Measurements from ENCODE around the gene TESPA1.

Gene TESPA1

DNA sequence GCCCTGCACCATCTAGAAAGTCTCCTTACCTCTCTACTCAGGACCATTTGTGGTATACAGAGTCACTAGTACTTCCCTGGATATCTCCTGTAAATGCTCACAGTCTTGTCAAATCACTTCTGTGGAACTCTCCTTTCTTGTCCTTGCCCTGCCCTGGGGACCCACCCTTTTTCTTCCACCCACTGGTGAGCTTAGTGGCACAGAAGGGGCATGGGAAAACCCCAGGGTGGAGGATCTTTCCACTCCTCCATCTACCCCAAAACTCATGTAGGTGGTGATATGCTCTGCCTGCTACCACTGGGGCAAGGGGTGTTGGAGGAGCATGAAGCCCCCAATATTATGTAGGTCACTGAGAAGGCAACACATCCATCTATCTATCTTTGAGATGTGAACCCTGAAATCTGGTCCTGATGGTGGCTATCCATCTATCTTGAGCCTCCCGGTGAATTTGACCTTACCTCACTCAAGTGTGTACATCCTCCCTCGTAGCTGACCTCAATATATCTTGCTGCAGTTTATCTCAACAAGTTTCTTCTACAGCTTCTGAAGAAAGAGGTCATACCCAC, 943 bp downstream of the TESPA1 start:
- DNase-seq (ENCODE audit: low read depth): no peak

DNA sequence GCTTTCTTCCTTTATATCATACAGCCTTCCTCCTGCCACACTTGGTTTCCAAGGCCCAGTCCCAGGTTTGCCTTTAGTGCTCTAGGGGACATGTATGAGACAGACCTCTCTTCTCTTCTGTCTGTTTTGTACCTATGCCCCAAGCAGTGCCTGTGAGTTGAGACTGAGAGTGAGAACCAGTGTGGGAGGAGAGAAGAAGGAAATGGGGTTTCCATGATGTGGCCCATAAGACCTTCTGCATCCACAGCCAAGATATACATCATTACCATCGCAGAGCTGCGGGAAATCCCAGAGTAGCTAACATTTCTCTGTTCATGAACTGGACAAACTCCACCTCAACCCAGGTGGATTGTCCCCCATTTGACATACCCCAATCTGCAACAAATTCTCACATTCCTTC, 2.8 kb downstream of the TESPA1 start:
- DNase-seq (ENCODE audit: low read depth): no peak

- no peak for DNase-seq (ENCODE audit: low read depth)
Measured at GRCh38 chr12:54980341-54980740, 4.2 kb downstream of the TESPA1 start.

- no peak for DNase-seq (ENCODE audit: low read depth)
Measured at GRCh38 chr12:54977857-54978256, 6.7 kb downstream of the TESPA1 start.

GRCh38 chr12:54977155-54977554, 7.4 kb downstream of the TESPA1 start:
- DNase-seq (ENCODE audit: low read depth): peak; percentile 46

DNA sequence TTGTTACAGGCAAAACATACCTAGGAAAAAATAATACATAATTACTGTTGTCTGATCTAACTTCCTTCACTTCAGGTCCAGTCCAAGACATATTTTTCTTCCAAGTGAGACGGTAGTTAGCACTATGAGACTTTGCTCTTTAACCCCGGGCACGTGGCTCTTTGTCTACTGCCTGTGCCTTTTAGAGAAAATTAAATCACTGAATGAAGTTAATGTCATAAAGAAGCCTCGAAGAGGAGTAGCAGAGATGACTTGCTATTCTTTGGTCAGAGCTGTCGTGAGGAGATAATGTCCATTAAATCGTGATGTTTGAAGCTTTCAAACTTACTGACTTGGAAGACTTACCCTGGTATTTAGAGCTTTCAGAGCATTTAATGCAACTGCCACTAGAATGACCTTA, 8.7 kb downstream of the TESPA1 start:
- DNase-seq (ENCODE audit: low read depth): no peak

DNA sequence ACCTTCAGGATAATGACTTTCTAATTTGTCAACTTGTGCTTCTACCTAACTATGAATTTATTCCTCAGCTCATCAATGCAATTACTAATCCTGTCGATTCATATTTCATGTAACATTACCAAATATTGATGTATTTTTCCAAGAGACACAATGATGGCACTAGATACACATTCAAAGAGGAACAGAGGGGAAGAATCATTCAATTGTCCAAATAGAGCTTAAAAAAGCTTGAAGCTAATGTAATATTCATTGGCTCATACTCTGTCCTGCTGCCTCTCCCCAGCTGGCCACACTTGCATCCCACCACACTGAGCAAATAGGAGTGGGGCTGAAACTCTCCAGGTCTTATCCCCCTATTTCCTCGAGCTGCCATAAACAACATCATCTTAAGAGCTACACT, 9.3 kb downstream of the TESPA1 start:
- DNase-seq (ENCODE audit: low read depth): no peak

GRCh38 chr12:54974279-54974678, 10.3 kb downstream of the TESPA1 start:
- DNase-seq (ENCODE audit: low read depth): no peak

- no peak for DNase-seq (ENCODE audit: low read depth)
Measured at GRCh38 chr12:54973556-54973955, 11.0 kb downstream of the TESPA1 start.

- no peak for DNase-seq (ENCODE audit: low read depth)
Measured at GRCh38 chr12:54970741-54971140, 13.8 kb downstream of the TESPA1 start.

DNA sequence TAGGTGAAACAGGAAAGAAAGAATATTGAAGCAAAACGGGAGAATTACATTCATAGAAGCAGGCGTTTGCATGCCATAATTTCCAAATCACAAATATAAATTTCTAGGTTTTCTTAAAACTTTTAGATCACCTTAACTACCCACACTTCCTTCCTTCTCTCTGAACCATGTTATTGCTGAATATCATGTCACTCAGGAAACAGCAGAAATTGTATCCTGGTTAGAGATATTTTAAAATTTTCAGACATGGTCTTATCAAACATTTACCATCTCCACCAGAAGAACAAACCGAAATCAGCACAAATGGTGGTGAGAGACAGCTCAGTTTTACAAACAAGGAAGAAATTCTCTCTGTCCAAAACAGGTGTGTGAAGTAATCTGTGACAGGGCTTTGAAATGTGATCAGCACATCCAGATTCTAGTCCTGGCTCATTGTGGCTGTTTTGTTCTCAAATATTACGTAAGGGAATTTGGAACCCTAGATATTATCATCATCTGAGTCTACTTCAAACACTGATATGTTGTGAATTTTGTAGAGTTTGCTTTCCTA, 16.3 kb downstream of the TESPA1 start:
- no peak for DNase-seq (ENCODE audit: low read depth)

- DNase-seq (ENCODE audit: low read depth): no peak
Measured at GRCh38 chr12:54967461-54967860, 17.1 kb downstream of the TESPA1 start.

DNA sequence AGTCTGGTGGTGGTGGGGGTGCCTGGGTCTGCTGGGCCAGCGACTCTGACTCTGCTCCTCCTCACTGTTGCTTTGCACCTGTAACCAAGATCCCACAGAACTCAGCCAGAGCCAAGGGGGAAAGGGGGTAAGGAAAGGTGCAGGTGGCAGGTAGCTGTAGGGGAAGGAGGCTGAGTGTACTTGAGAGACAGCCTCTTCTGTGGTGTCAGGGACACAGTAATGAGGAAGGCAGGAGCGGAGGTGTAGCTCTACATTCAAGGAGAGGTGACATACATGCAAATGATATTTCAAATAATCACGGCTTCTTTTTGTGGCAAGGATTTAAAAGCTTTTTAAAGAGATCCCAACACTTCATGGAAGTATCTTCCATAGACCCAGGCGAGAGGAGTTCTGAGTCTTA, 23.4 kb downstream of the TESPA1 start:
- DNase-seq (ENCODE audit: low read depth): no peak

GRCh38 chr12:54959291-54960018, 25.1 kb downstream of the TESPA1 start:
- no peak for DNase-seq (ENCODE audit: low read depth)

- no peak for DNase-seq (ENCODE audit: low read depth)
Measured at GRCh38 chr12:54958048-54958658, 26.4 kb downstream of the TESPA1 start.

- no peak for DNase-seq (ENCODE audit: low read depth)
Measured at GRCh38 chr12:54956818-54957641, 27.5 kb downstream of the TESPA1 start.

DNA sequence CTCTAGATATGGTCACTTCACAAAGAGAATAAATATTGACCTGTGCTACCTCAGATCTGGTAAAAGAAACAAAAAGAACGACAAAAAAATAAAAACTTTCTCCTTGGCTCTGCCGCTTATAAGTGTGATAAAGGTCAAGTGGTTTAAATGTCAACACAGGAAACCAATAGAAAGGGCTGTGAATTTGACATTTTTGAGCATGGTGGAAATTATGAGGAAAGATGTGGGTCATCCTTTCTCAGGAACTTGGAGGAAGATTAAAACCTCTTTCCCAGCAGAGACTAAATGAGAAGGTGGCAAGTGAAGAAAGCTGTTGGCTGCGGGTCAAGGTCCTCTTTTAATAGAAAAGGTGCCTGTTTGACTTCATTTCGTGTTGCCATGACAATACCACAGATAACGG, 28.2 kb downstream of the TESPA1 start:
- DNase-seq (ENCODE audit: low read depth): no peak

DNA sequence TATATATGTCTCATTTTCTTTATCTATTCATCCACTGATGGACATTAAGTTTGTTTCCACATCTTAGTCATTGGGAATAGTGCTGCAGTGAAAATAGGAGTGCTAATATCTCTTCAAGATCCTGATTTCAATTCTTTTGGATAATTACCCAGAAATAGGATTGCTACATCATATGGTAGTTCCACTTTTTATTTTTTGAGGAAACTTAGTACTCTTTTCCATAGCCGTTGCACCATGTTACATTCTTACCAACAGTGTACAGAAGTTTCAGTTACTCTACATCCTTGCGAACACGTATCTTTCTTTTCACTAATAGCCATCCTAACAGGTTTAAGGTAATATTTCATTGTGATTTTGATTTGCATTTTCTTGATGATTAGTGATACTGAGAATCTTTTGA, 29.8 kb downstream of the TESPA1 start:
- no peak for DNase-seq (ENCODE audit: low read depth)

DNA sequence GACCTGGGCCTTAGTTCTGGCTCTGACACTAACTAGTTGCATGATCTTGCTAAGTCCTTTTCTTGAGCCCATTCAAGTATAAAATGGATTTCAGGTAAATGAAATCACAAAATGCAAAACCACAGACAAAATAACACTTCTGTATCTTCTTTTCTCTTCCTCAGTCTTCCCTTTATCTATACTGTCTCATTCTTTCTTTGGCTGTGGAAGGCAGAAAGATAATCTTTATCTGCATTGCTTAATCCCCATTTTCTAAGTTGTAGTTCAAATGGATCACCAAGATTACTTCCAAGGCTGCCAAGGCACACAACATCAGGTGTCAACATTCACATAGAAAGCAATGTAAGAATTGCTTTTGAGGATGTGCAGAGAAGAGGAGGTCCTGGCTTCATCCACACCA, 30.3 kb downstream of the TESPA1 start:
- DNase-seq (ENCODE audit: low read depth): no peak

DNA sequence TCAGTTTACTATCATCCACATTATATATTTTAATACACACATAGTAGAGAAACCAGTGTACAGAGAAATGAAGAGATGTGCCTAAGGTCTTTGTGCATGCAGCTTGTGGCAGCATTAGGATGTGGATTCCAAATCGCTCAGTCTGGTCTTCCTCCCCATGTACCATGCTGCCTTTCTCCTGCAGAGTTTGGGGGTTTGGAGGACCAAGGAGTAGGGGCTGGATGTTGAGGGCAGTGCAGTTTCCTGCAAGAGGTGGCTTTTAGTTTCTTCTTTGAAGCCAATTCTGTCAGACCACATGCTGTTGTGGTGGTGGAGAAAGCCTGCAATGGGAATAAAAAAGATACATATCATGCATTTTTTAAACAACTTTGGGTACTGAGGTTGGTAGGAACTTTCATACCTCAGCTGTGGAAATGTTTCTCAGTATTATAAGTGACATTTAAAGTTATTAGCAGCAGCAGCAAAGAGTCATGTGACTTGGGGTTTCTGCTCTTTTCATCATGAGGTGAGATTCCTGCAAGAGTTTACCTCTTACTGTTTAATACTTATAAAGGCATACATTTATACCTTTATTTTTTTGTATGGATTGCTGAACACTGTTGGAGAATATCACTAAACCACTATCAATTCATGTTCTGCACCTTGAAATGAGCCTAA, 34.4 kb downstream of the TESPA1 start:
- no peak for DNase-seq (ENCODE audit: low read depth)

GRCh38 chr12:54949073-54949711, 35.4 kb downstream of the TESPA1 start:
- DNase-seq (ENCODE audit: low read depth): no peak

All from HS-5 (cell line).